IMR-90 (cell line): ENCODE data around the gene MDM2.

Experiments used
- MAFK ChIP-seq: IDR thresholded peaks from 2 replicates; pipeline ENCODE4 v1.6.1; 2012; ENCODE audit warnings: low read depth, low read length, improper control_type of control experiment
- NFE2L2 ChIP-seq: fragments of 150-350 bp; IDR thresholded peaks from 2 replicates; pipeline ENCODE4 v1.6.1; 2016; ENCODE audit warnings: low read depth, mild to moderate bottlenecking, low read length
- POLR2A ChIP-seq: IDR thresholded peaks from 2 replicates; pipeline ENCODE4 v1.6.1; 2012; ENCODE audit warnings: mild to moderate bottlenecking, low read depth, low read length
- RCOR1 ChIP-seq: IDR thresholded peaks from 2 replicates; pipeline ENCODE4 v1.6.1; 2012; ENCODE audit warnings: mild to moderate bottlenecking, low read length, improper control_type of control experiment; ENCODE audit not compliant: insufficient replicate concordance
- SMC3 ChIP-seq: fragments of 150-350 bp; IDR thresholded peaks from 2 replicates; pipeline ENCODE4 v1.6.1; 2016; ENCODE audit warnings: low read depth, mild to moderate bottlenecking, antibody characterized with exemption, low read length, moderate library complexity
- TF ChIP-seq, protein P1 (sequence below): conservative IDR thresholded peaks from 2 replicates; pipeline ENCODE4 v1.5.1; 2012; ENCODE audit warnings: mild to moderate bottlenecking, low read depth, low read length, improper control_type of control experiment
- TF ChIP-seq, protein P2 (sequence below): fragments of 150-350 bp; IDR thresholded peaks from 2 replicates; pipeline ENCODE4 v1.6.1; 2016; ENCODE audit warnings: low read depth, mild to moderate bottlenecking, low read length, moderate library complexity, borderline replicate concordance

DNA sequence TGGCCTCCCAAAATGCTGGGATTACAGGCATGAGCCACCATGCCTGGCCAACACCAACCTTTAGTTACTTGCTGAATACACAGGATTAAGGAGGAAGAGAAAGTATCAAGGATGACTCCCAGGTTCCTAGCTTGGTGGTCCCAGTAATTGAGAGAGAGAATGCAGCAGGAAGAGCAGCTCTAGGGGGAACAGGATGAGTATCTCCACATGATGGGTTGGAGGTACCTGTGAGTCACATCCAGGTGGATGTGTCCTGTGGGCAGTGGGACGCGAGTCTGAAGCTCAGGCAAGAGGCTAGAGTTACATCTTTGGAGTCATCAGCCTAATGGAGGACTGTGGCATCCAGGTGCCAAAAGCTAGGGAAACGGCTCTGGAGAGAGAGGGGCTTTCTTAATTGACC, 47.1 kb downstream of the MDM2 start:
- TF ChIP-seq, protein P1, sequence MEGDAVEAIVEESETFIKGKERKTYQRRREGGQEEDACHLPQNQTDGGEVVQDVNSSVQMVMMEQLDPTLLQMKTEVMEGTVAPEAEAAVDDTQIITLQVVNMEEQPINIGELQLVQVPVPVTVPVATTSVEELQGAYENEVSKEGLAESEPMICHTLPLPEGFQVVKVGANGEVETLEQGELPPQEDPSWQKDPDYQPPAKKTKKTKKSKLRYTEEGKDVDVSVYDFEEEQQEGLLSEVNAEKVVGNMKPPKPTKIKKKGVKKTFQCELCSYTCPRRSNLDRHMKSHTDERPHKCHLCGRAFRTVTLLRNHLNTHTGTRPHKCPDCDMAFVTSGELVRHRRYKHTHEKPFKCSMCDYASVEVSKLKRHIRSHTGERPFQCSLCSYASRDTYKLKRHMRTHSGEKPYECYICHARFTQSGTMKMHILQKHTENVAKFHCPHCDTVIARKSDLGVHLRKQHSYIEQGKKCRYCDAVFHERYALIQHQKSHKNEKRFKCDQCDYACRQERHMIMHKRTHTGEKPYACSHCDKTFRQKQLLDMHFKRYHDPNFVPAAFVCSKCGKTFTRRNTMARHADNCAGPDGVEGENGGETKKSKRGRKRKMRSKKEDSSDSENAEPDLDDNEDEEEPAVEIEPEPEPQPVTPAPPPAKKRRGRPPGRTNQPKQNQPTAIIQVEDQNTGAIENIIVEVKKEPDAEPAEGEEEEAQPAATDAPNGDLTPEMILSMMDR = no peak
- TF ChIP-seq POLR2A = no peak
- no peak for TF ChIP-seq NFE2L2
- no peak for TF ChIP-seq RCOR1
- no peak for TF ChIP-seq MAFK
- TF ChIP-seq SMC3 = no peak
- TF ChIP-seq, protein P2, sequence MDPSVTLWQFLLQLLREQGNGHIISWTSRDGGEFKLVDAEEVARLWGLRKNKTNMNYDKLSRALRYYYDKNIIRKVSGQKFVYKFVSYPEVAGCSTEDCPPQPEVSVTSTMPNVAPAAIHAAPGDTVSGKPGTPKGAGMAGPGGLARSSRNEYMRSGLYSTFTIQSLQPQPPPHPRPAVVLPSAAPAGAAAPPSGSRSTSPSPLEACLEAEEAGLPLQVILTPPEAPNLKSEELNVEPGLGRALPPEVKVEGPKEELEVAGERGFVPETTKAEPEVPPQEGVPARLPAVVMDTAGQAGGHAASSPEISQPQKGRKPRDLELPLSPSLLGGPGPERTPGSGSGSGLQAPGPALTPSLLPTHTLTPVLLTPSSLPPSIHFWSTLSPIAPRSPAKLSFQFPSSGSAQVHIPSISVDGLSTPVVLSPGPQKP = no peak
